Liver (tissue), 9 donors: ENCODE results near the gene CFAP300. TPM values are rescaled to one million over a fixed set of nuclear protein-coding genes. Genes with fewer than 3 reads are reported as not detected.

Experiments
- DNase-seq: peaks from one replicate; pipeline ENCODE4 v3.0.0-alpha.2; 2017; ENCODE audit warnings: low spot score
- H3K27ac ChIP-seq, 2 donors: one replicate each; pipeline ENCODE4 v1.7.0; 2013; ENCODE audit warnings: inconsistent platforms in 2 of 2, low read length in 2 of 2, control low read depth in 1 of 2, low read depth in 1 of 2, mild to moderate bottlenecking in 1 of 2
- H3K27me3 ChIP-seq, 4 donors: one replicate each; pipeline versions ENCODE4 v1.6.1 to v1.7.0; 2013; ENCODE audit warnings: low read length in 3 of 4, inconsistent platforms in 1 of 4, mild to moderate bottlenecking in 1 of 4, moderate library complexity in 1 of 4; ENCODE audit not compliant: control insufficient read depth in 4 of 4, insufficient read depth in 4 of 4
- H3K36me3 ChIP-seq, 4 donors: one replicate each; pipeline versions ENCODE4 v1.6.1 to v1.7.0; 2013; ENCODE audit warnings: low read length in 3 of 4, mild to moderate bottlenecking in 3 of 4, low read depth in 1 of 4, moderate library complexity in 1 of 4; ENCODE audit not compliant: control insufficient read depth in 4 of 4, insufficient read depth in 3 of 4
- H3K4me1 ChIP-seq, 4 donors: one replicate each; pipeline versions ENCODE4 v1.6.1 to v1.7.0; 2013; ENCODE audit warnings: low read length in 3 of 4, mild to moderate bottlenecking in 3 of 4, moderate library complexity in 1 of 4; ENCODE audit not compliant: control insufficient read depth in 4 of 4, insufficient read depth in 4 of 4
- H3K4me3 ChIP-seq, 3 donors: one replicate each; pipeline versions ENCODE4 v1.6.1 to v1.7.0; 2013; ENCODE audit warnings: low read length in 3 of 3, control low read depth in 1 of 3, low read depth in 1 of 3, mild to moderate bottlenecking in 1 of 3
- H3K9ac ChIP-seq, 2 donors: one replicate each; pipeline ENCODE4 v1.7.0; 2013; ENCODE audit warnings: low read length in 2 of 2, mild to moderate bottlenecking in 2 of 2, moderate library complexity in 2 of 2, control low read depth in 1 of 2, low read depth in 1 of 2
- H3K9me3 ChIP-seq, 4 donors: one replicate each; pipeline versions ENCODE4 v1.6.1 to v1.7.0; 2013; ENCODE audit warnings: low read length in 3 of 4; ENCODE audit not compliant: control insufficient read depth in 4 of 4
- ATF3 ChIP-seq: IDR thresholded peaks from 2 replicates; pipeline ENCODE4 v1.6.1; 2016; ENCODE audit warnings: antibody characterized with exemption
- CTCF ChIP-seq: fragments of 150-350 bp; IDR thresholded peaks from 2 replicates; pipeline ENCODE4 v1.5.1; 2017; ENCODE audit warnings: improper control_type of control experiment, low read depth, low read length; ENCODE audit not compliant: missing input control
- EGR1 ChIP-seq, 2 donors: IDR thresholded peaks; 2 replicates each; pipeline ENCODE4 v1.6.1; 2016 to 2018; ENCODE audit warnings: antibody characterized with exemption in 2 of 2, low read depth in 2 of 2
- FOXA1 ChIP-seq: IDR thresholded peaks from 2 replicates; pipeline ENCODE4 v1.6.1; 2016; ENCODE audit warnings: antibody characterized with exemption
- FOXA2 ChIP-seq: IDR thresholded peaks from 2 replicates; pipeline ENCODE4 v1.6.1; 2016; ENCODE audit warnings: antibody characterized with exemption
- GABPA ChIP-seq, 2 donors: IDR thresholded peaks in 1 of 2; conservative IDR thresholded peaks in 1 of 2; 2 replicates each; pipeline ENCODE4 v1.6.1; 2016; ENCODE audit warnings: antibody characterized with exemption in 2 of 2, mild to moderate bottlenecking in 1 of 2, moderate library complexity in 1 of 2
- HNF4A ChIP-seq, 2 donors: conservative IDR thresholded peaks; 2 replicates each; pipeline ENCODE4 v1.6.1; 2016; ENCODE audit warnings: antibody characterized with exemption in 2 of 2, mild to moderate bottlenecking in 2 of 2
- HNF4G ChIP-seq: IDR thresholded peaks from 2 replicates; pipeline ENCODE4 v1.6.1; 2016; ENCODE audit warnings: antibody characterized with exemption
- JUND ChIP-seq, 2 donors: IDR thresholded peaks; 2 replicates each; pipeline ENCODE4 v1.6.1; 2016; ENCODE audit warnings: antibody characterized with exemption in 2 of 2
- MAX ChIP-seq: IDR thresholded peaks from 2 replicates; pipeline ENCODE4 v1.6.1; 2016; ENCODE audit warnings: antibody characterized with exemption
- NR2F2 ChIP-seq: IDR thresholded peaks from 2 replicates; pipeline ENCODE4 v1.6.1; 2016; ENCODE audit warnings: antibody characterized with exemption
- RAD21 ChIP-seq, 2 donors: IDR thresholded peaks; 2 replicates each; pipeline ENCODE4 v1.6.1; 2016; ENCODE audit warnings: antibody characterized with exemption in 2 of 2, mild to moderate bottlenecking in 2 of 2
- REST ChIP-seq: IDR thresholded peaks from 2 replicates; pipeline ENCODE4 v1.6.1; 2016; ENCODE audit warnings: antibody characterized with exemption, mild to moderate bottlenecking
- RXRA ChIP-seq, 2 donors: IDR thresholded peaks; 2 replicates each; pipeline ENCODE4 v1.6.1; 2017 to 2018; ENCODE audit warnings: antibody characterized with exemption in 2 of 2, mild to moderate bottlenecking in 1 of 2
- SP1 ChIP-seq: IDR thresholded peaks from 2 replicates; pipeline ENCODE4 v1.6.1; 2018; ENCODE audit warnings: antibody characterized with exemption, mild to moderate bottlenecking
- TAF1 ChIP-seq: conservative IDR thresholded peaks from 2 replicates; pipeline ENCODE4 v1.6.1; 2016; ENCODE audit warnings: antibody characterized with exemption, mild to moderate bottlenecking
- YY1 ChIP-seq: IDR thresholded peaks from 2 replicates; pipeline ENCODE4 v1.6.1; 2016; ENCODE audit warnings: antibody characterized with exemption, mild to moderate bottlenecking
- WGBS: extraction: QIAGEN DNeasy Blood & Tissue Kit; methylation state at CpG from one replicate; pipeline ENCODE4 v1.1.7; 2013; 5-methylcytosine and 5-hydroxymethylcytosine counted together
- polyA plus RNA-seq, 2 donors: library from polyadenylated mRNA; stranded (reverse) in 1 of 2; unstranded in 1 of 2; fragments of 200-250 nt in 1 of 2; fragments of >200 nt in 1 of 2; fragmentation: Nextera tagmentation in 1 of 2; extraction: Ambion mirVana in 1 of 2; gene quantifications; one replicate each; pipeline versions ENCODE4 v1.2.1 to v1.2.3, GENCODE V29; 2013 to 2015
- total RNA-seq, 2 donors: library from RNA; depleted of rRNA; stranded (reverse); fragments of >200 nt; gene quantifications; one replicate each; pipeline ENCODE4 v1.2.3, GENCODE V29; 2014
- donor health status: healthy.
- donor health status: healthy.
- donor health status: healthy.
- donor health status: healthy.
- donor health status: healthy.

CFAP300 gene
- total and polyA plus RNA-seq, 4 donors = 0.09 to 0.22 TPM; not detected in 2

- H3K9me3 ChIP-seq = no peaks in the 10 kb centered on the region
- DNase-seq = no peak
- TF ChIP-seq MAX (no peak), NR2F2 (no peak), RAD21 (IDR thresholded peaks at IDR 0.05) (no peak), YY1 (no peak), TAF1 (no peak), JUND (IDR thresholded peaks at IDR 0.05) (no peak), HNF4G (no peak), REST (no peak), CTCF (no peak), EGR1 (IDR thresholded peaks at IDR 0.05; ENCODE audit: low read depth in 2 of 2) (no peak), RXRA (IDR thresholded peaks at IDR 0.05) (no peak), FOXA2 (no peak)
- 88% methylated on average over 3 of the region's 3 CpGs for WGBS
- peaks cover 0 to 2% (median 0%) of the 10 kb centered on the region in 4 donors for H3K27me3 ChIP-seq
- no peaks in the 10 kb centered on the region for H3K4me1 ChIP-seq
- H3K4me3 ChIP-seq = no peak overlapping the region
- H3K9ac ChIP-seq = no peak overlapping the region
- peaks cover 0 to 1% (median 0%) of the 10 kb centered on the region in 4 donors for H3K36me3 ChIP-seq
- H3K27ac ChIP-seq = no peak overlapping the region
Observed at GRCh38 chr11:102017026-102017425, 30.2 kb upstream of the CFAP300 start.

GRCh38 chr11:102026217-102026616 is 21.0 kb upstream of the CFAP300 start:
- TF ChIP-seq CTCF = no peak
- TF ChIP-seq ATF3 = no peak
- TF ChIP-seq FOXA1 = no peak
- TF ChIP-seq GABPA (IDR thresholded peaks at IDR 0.05 in 1 of 2, conservative IDR thresholded peaks at IDR 0.05 in 1 of 2) = no peak
- no peak for TF ChIP-seq YY1
- TF ChIP-seq SP1 = no peak
- TF ChIP-seq NR2F2 = no peak
- TF ChIP-seq HNF4A (conservative IDR thresholded peaks at IDR 0.05) = no peak
- no peak for TF ChIP-seq RAD21 (IDR thresholded peaks at IDR 0.05)
- TF ChIP-seq JUND (IDR thresholded peaks at IDR 0.05) = no peak
- TF ChIP-seq HNF4G = no peak
- TF ChIP-seq FOXA2 = no peak
- no peak for TF ChIP-seq EGR1 (IDR thresholded peaks at IDR 0.05; ENCODE audit: low read depth in 2 of 2)
- Histone ChIP-seq H3K27ac (no peak overlapping the region), H3K4me3 (no peak overlapping the region), H3K27me3 (no peaks in the 10 kb centered on the region), H3K9ac (no peak overlapping the region), H3K4me1 (no peaks in the 10 kb centered on the region), H3K9me3 (no peaks in the 10 kb centered on the region), H3K36me3 (no peaks in the 10 kb centered on the region)
- 71% methylated on average over 4 of the region's 4 CpGs for WGBS
- DNase-seq = no peak
